Gastrocnemius medialis (tissue), 4 donors: ENCODE results near the gene NUDT4.

Experiments used
- CTCF ChIP-seq, 5 experiments: fragments of 450-650 bp in 3 of 5; fragments of 200-600 bp in 2 of 5; sonication (generic) in 2 of 5; IDR thresholded peaks in 4 of 5; conservative IDR thresholded peaks in 1 of 5; 1 replicate in 4 of 5; 2 replicates in 1 of 5; pipeline ENCODE4 v1.5.1; 2016 to 2019; ENCODE audit warnings: antibody characterized with exemption in 5 of 5, mild to moderate bottlenecking in 3 of 5, moderate library complexity in 3 of 5
- POLR2A ChIP-seq, 2 donors: fragments of 450-650 bp; IDR thresholded peaks; one replicate each; pipeline ENCODE4 v1.6.1; 2017; ENCODE audit warnings: antibody characterized with exemption in 2 of 2, mild to moderate bottlenecking in 2 of 2, moderate library complexity in 2 of 2

DNA sequence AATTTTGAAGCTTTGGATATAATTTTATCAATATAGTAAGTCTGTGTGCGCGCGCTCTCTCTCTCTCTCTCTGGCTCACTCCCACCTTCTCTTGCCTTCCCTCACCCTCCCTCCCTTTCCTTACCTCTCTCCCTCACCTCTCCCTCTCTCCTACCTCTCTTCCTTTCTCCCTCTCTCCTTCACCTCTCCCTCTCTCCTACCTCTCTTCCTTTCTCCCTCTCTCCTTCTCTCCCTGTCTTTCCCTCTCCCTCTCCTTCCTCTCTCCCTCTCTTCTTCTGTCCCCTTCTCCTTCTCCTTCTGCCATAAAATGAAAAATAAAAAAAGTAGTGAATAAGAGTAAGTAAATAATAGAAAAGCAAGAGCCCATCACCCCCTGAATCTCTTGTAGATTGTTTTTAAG is 9.0 kb upstream of the NUDT4 start:
- TF ChIP-seq POLR2A (IDR thresholded peaks at IDR 0.05): no peak
- TF ChIP-seq CTCF (IDR thresholded peaks at IDR 0.05 in 4 of 5, conservative IDR thresholded peaks at IDR 0.05 in 1 of 5): no peak
